HCT116 (cell line): ENCODE measurements around the gene SRRM2. TPM values are rescaled to one million over a fixed set of nuclear protein-coding genes. Genes with fewer than 3 reads are reported as not detected.

Experiments used
- ATAC-seq: fragments of 200-7000 bp; cut with Tn5 transposase; 2 replicates; pipeline ENCODE4 v1.9.1; 2020; ENCODE audit warnings: mild to moderate bottlenecking, moderate library complexity
- BruUV-seq: library from RNA; stranded (reverse); fragments of 400-500 nt; replicated peaks from 2 replicates; lab custom pipeline; 2021; lab: Mats Ljungman, UMichigan
- CTCF ChIA-PET: fragments of 300-600 bp; sonication (Branson Sonifier 250); formaldehyde crosslinking; loops from one replicate; lab custom pipeline; 2021; ENCODE audit warnings: antibody characterized with exemption; lab: Charles Lee
- POLR2A ChIA-PET: fragments of 300-600, 350-600 bp; sonication (Branson Sonifier 250); formaldehyde crosslinking; loops from one replicate; lab custom pipeline; 2021; ENCODE audit warnings: antibody characterized with exemption; lab: Charles Lee
- RAD21 ChIA-PET, 2 experiments: fragments of 300-600 bp; sonication (Branson Sonifier 250); formaldehyde crosslinking; loops; one replicate each; lab custom pipeline; 2023; ENCODE audit warnings: low total read pairs in 2 of 2; ENCODE audit not compliant: uncharacterized antibody in 2 of 2, unreplicated experiment in 2 of 2, low non-redundant PET in 1 of 2; lab: Charles Lee
- DNase-seq: peaks from one replicate; pipeline ENCODE4 v3.0.0-alpha.2; 2010; ENCODE audit warnings: low read depth, low spot score
- H2AFZ ChIP-seq: fragments of 200-600 bp; shearing (Covaris generic), sonication (generic); 2 replicates; pipeline ENCODE4 v1.6.1; 2017; ENCODE audit warnings: low read depth, mixed run types, mixed read lengths, antibody characterized with exemption, low read length; ENCODE audit not compliant: poor library complexity, severe bottlenecking
- H3K27ac ChIP-seq: 2 replicates; pipeline ENCODE4 v1.5.1; 2012; ENCODE audit warnings: low read depth, low read length
- H3K27me3 ChIP-seq: fragments of 200-600 bp; sonication (generic); 2 replicates; pipeline ENCODE4 v1.6.1; 2016; ENCODE audit warnings: mixed run types, low read length, mixed read lengths; ENCODE audit not compliant: insufficient read depth
- H3K36me3 ChIP-seq, 2 experiments: fragments of 200-500 bp in 1 of 2; fragments of 200-600 bp in 1 of 2; sonication (Bioruptor generic) in 1 of 2; sonication (generic) in 1 of 2; 2 replicates each; pipeline versions ENCODE4 v1.5.1 to v1.6.1; 2014 to 2016; ENCODE audit warnings: low read length in 2 of 2, inconsistent platforms in 1 of 2, mixed read lengths in 1 of 2, mixed run types in 1 of 2; ENCODE audit not compliant: insufficient read depth in 2 of 2, control insufficient read depth in 1 of 2
- H3K4me1 ChIP-seq, 2 experiments: fragments of 200-600 bp in 1 of 2; sonication (generic) in 1 of 2; 2 replicates each; pipeline versions ENCODE4 v1.5.1 to v1.6.1; 2012 to 2017; ENCODE audit warnings: low read length in 2 of 2, inconsistent platforms in 1 of 2, mild to moderate bottlenecking in 1 of 2, mixed read lengths in 1 of 2, mixed run types in 1 of 2, moderate library complexity in 1 of 2; ENCODE audit not compliant: insufficient read depth in 2 of 2, control insufficient read depth in 1 of 2
- H3K4me2 ChIP-seq: fragments of 200-600 bp; sonication (generic); 2 replicates; pipeline ENCODE4 v1.6.1; 2017; ENCODE audit warnings: mixed run types, low read length, mixed read lengths
- H3K4me3 ChIP-seq, 2 experiments: fragments of 200-600 bp in 1 of 2; sonication (generic) in 1 of 2; replicated peaks in 1 of 2; 2 replicates each; pipeline ENCODE4 v1.5.1; 2011 to 2016; ENCODE audit warnings: low read length in 2 of 2, control low read depth in 1 of 2, low read depth in 1 of 2, mild to moderate bottlenecking in 1 of 2, mixed read lengths in 1 of 2, mixed run types in 1 of 2
- H3K79me2 ChIP-seq: fragments of 200-600 bp; sonication (generic); 2 replicates; pipeline ENCODE4 v1.6.1; 2017; ENCODE audit warnings: mild to moderate bottlenecking, mixed run types, low read length, moderate library complexity, mixed read lengths; ENCODE audit not compliant: insufficient read depth
- H3K9ac ChIP-seq: fragments of 200-600 bp; sonication (generic); 2 replicates; pipeline ENCODE4 v1.6.1; 2016; ENCODE audit warnings: low read length, mixed read lengths
- H3K9me2 ChIP-seq: fragments of 200-600 bp; sonication (generic), shearing (Covaris generic); 2 replicates; pipeline ENCODE4 v1.6.1; 2017; ENCODE audit warnings: mixed run types, mild to moderate bottlenecking, moderate library complexity; ENCODE audit not compliant: insufficient read depth
- H3K9me3 ChIP-seq, 2 experiments: fragments of 200-500 bp in 1 of 2; fragments of 200-600 bp in 1 of 2; sonication (Bioruptor generic) in 1 of 2; sonication (generic) in 1 of 2; 2 replicates each; pipeline ENCODE4 v1.6.1; 2014 to 2017; ENCODE audit warnings: low read length in 2 of 2, mixed read lengths in 2 of 2, inconsistent platforms in 1 of 2, low read depth in 1 of 2, mild to moderate bottlenecking in 1 of 2, mixed run types in 1 of 2, moderate library complexity in 1 of 2; ENCODE audit not compliant: control insufficient read depth in 1 of 2, insufficient read depth in 1 of 2
- H4K20me1 ChIP-seq: fragments of 200-600 bp; sonication (generic), shearing (Covaris generic); 2 replicates; pipeline ENCODE4 v1.6.1; 2017; ENCODE audit warnings: mixed run types, mild to moderate bottlenecking, moderate library complexity; ENCODE audit not compliant: insufficient read depth
- CBX3 ChIP-seq: IDR thresholded peaks from 2 replicates; pipeline ENCODE4 v1.6.1; 2012; ENCODE audit warnings: low read depth
- CEBPB ChIP-seq: IDR thresholded peaks from 2 replicates; pipeline ENCODE4 v1.6.1; 2012; ENCODE audit warnings: low read depth
- CTCF ChIP-seq, 3 experiments: fragments of 200-600 bp in 1 of 3; sonication (generic) in 1 of 3; IDR thresholded peaks in 2 of 3; conservative IDR thresholded peaks in 1 of 3; 2 replicates each; pipeline ENCODE4 v1.5.1; 2012 to 2017; ENCODE audit warnings: low read depth in 2 of 3, low read length in 2 of 3, antibody characterized with exemption in 1 of 3, borderline replicate concordance in 1 of 3, control low read depth in 1 of 3, mild to moderate bottlenecking in 1 of 3, mixed read lengths in 1 of 3, mixed run types in 1 of 3, moderate library complexity in 1 of 3; ENCODE audit not compliant: insufficient read depth in 1 of 3
- ELF1 ChIP-seq: IDR thresholded peaks from 2 replicates; pipeline ENCODE4 v1.6.1; 2012; ENCODE audit warnings: low read depth, borderline replicate concordance
- EZH2phosphoT487 ChIP-seq: fragments of 200-600 bp; IDR thresholded peaks from 2 replicates; pipeline ENCODE4 v1.6.1; 2018; ENCODE audit warnings: antibody characterized with exemption, borderline replicate concordance
- JUND ChIP-seq: IDR thresholded peaks from 2 replicates; pipeline ENCODE4 v1.6.1; 2012
- POLR2A ChIP-seq: IDR thresholded peaks from 2 replicates; pipeline ENCODE4 v1.7.0; 2011; ENCODE audit warnings: borderline replicate concordance; ENCODE audit not compliant: insufficient read depth, insufficient read length; ENCODE audit errors: extremely low read depth
- RAD21 ChIP-seq: IDR thresholded peaks from 2 replicates; pipeline ENCODE4 v1.6.1; 2012; ENCODE audit warnings: low read depth, mild to moderate bottlenecking
- REST ChIP-seq: IDR thresholded peaks from 2 replicates; pipeline ENCODE4 v1.6.1; 2012; ENCODE audit warnings: low read depth
- SIN3A ChIP-seq: IDR thresholded peaks from 2 replicates; pipeline ENCODE4 v1.6.1; 2012; ENCODE audit warnings: low read depth
- SP1 ChIP-seq: IDR thresholded peaks from 2 replicates; pipeline ENCODE4 v1.6.1; 2012; ENCODE audit warnings: low read depth
- SRF ChIP-seq: IDR thresholded peaks from 2 replicates; pipeline ENCODE4 v1.6.1; 2012; ENCODE audit warnings: low read depth
- TCF7L2 ChIP-seq: IDR thresholded peaks from 2 replicates; pipeline ENCODE4 v1.7.0; 2011; ENCODE audit warnings: borderline replicate concordance, inconsistent platforms; ENCODE audit not compliant: insufficient read depth, insufficient read length; ENCODE audit errors: extremely low read depth
- YY1 ChIP-seq: IDR thresholded peaks from 2 replicates; pipeline ENCODE4 v1.6.1; 2011; ENCODE audit warnings: low read length, low read depth, moderate library complexity, mild to moderate bottlenecking; ENCODE audit not compliant: insufficient replicate concordance; ENCODE audit errors: extremely low read depth
- ZFX ChIP-seq: fragments of 450-650 bp; IDR thresholded peaks from 2 replicates; pipeline ENCODE4 v1.6.1; 2017
- intact Hi-C: fragments of 100-400 bp; cut with micrococcal nuclease; formaldehyde crosslinking; loops from 2 replicates; pipeline ENCODE4 v1.10.0; 2022
- total RNA-seq: library from RNA; stranded (reverse); gene quantifications from one replicate; pipeline ENCODE4 v1.2.1, GENCODE V29; 2021; ENCODE audit not compliant: unreplicated experiment
- TF ChIP-seq, protein P1 (sequence below): IDR thresholded peaks from 2 replicates; pipeline ENCODE4 v1.6.1; 2012

SRRM2 gene
- total RNA-seq, 1 experiment from 2014 or later: 541 TPM

GRCh38 chr16:2708955-2709587 lies 43.4 kb upstream of the SRRM2 start:
- ChIA-PET POLR2A (interaction anchor here (0.6 kb wide), 1 partner anchor 13 kb away, joined by 3 read pairs; no protein-coding TSS in a partner anchor), CTCF (no interaction called here), RAD21 (no interaction called here)
- Histone ChIP-seq H3K9me2 (no peaks in the 10 kb centered on the region), H3K4me1 (no peaks in the 10 kb centered on the region), H4K20me1 (no peaks in the 10 kb centered on the region), H3K27me3 (no peaks in the 10 kb centered on the region), H2AFZ (no peak overlapping the region), H3K4me2 (no peak overlapping the region), H3K27ac (no peak overlapping the region), H3K4me3 (no peak overlapping the region), H3K9me3 (no peaks in the 10 kb centered on the region), H3K36me3 (peaks cover 3 to 4% of the 10 kb centered on the region in 2 experiments; a peak in 1 of 4 replicates), H3K79me2 (no peaks in the 10 kb centered on the region), H3K9ac (no peak overlapping the region)
- TF ChIP-seq SP1 (no peak), CBX3 (no peak), POLR2A (no peak), SRF (no peak), ZFX (no peak), REST (no peak), SIN3A (no peak), ELF1 (no peak), RAD21 (no peak), CEBPB (no peak), TCF7L2 (no peak), YY1 (no peak), EZH2phosphoT487 (no peak), CTCF (IDR thresholded peaks at IDR 0.05 in 2 of 3, conservative IDR thresholded peaks at IDR 0.05 in 1 of 3; ENCODE audit: borderline replicate concordance in 1 of 3, insufficient read depth in 1 of 3, low read depth in 2 of 3, low read length in 2 of 3) (no peak), JUND (no peak)
- TF ChIP-seq, protein P1, sequence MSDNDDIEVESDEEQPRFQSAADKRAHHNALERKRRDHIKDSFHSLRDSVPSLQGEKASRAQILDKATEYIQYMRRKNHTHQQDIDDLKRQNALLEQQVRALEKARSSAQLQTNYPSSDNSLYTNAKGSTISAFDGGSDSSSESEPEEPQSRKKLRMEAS: no peak
- ATAC-seq (no peak), DNase-seq (no peak)
- no TSS peak for BruUV-seq
- intact Hi-C loops: no loop called here
